A673 (cell line): Measurements from ENCODE around the gene SORCS3. TPM values are rescaled to one million over a fixed set of nuclear protein-coding genes. Genes with fewer than 3 reads are reported as not detected.

ENCODE experiments used
- BruUV-seq: library from RNA; stranded (reverse); fragments of 400-500 nt; replicated peaks from 2 replicates; lab custom pipeline; 2021; lab: Mats Ljungman, UMichigan
- CTCF ChIA-PET: fragments of 300-600 bp; sonication (Branson Sonifier 250); formaldehyde crosslinking; loops from one replicate; lab custom pipeline; 2022; ENCODE audit warnings: antibody characterized with exemption; lab: Charles Lee
- POLR2A ChIA-PET: fragments of 300-600 bp; sonication (Branson Sonifier 250); formaldehyde crosslinking; loops from one replicate; lab custom pipeline; 2022; ENCODE audit warnings: antibody characterized with exemption; ENCODE audit not compliant: low non-redundant PET; lab: Charles Lee
- DNase-seq: peaks from one replicate; pipeline ENCODE4 v3.0.0-alpha.2; 2015; ENCODE audit warnings: low spot score
- H3K27ac ChIP-seq: fragments of 200-600 bp; sonication (generic); 2 replicates; pipeline ENCODE4 v1.5.1; 2016; ENCODE audit warnings: mixed run types, low read depth, mild to moderate bottlenecking, mixed read lengths, antibody characterized with exemption, low read length; ENCODE audit not compliant: poor library complexity, severe bottlenecking
- H3K27me3 ChIP-seq: fragments of 200-600 bp; sonication (generic); replicated peaks from 2 replicates; pipeline ENCODE4 v1.6.1; 2017; ENCODE audit warnings: mixed run types, low read depth, mild to moderate bottlenecking, mixed read lengths, antibody characterized with exemption, low read length; ENCODE audit not compliant: insufficient read depth, poor library complexity
- H3K36me3 ChIP-seq: fragments of 200-600 bp; sonication (generic); 2 replicates; pipeline ENCODE4 v1.6.1; 2016; ENCODE audit warnings: mixed run types, mild to moderate bottlenecking, mixed read lengths, antibody characterized with exemption, low read length; ENCODE audit not compliant: insufficient read depth, poor library complexity, severe bottlenecking
- H3K4me1 ChIP-seq: fragments of 200-600 bp; sonication (generic); 2 replicates; pipeline ENCODE4 v1.6.1; 2017; ENCODE audit warnings: mixed run types, mild to moderate bottlenecking, mixed read lengths, antibody characterized with exemption, low read length; ENCODE audit not compliant: insufficient read depth, poor library complexity, severe bottlenecking
- H3K4me3 ChIP-seq: fragments of 200-600 bp; sonication (generic); 2 replicates; pipeline ENCODE4 v1.5.1; 2016; ENCODE audit warnings: low read depth, mixed run types, mild to moderate bottlenecking, mixed read lengths, low read length; ENCODE audit not compliant: poor library complexity, severe bottlenecking
- H3K9me3 ChIP-seq: fragments of 200-600 bp; sonication (generic); 2 replicates; pipeline ENCODE4 v1.6.1; 2016; ENCODE audit warnings: mixed run types, low read depth, mild to moderate bottlenecking, mixed read lengths, antibody characterized with exemption, low read length; ENCODE audit not compliant: poor library complexity, severe bottlenecking
- EZH2 ChIP-seq: fragments of 200-600 bp; sonication (generic); IDR thresholded peaks from 2 replicates; pipeline ENCODE4 v1.6.1; 2017; ENCODE audit warnings: borderline replicate concordance, low read depth, mild to moderate bottlenecking, mixed read lengths, antibody characterized with exemption, low read length; ENCODE audit not compliant: poor library complexity, severe bottlenecking
- intact Hi-C: fragments of 100-400 bp; cut with micrococcal nuclease; formaldehyde crosslinking; loops from one replicate; pipeline ENCODE4 v1.10.0; 2022; ENCODE audit not compliant: unreplicated experiment
- total RNA-seq: library from RNA; stranded (reverse); gene quantifications from 2 replicates; pipeline ENCODE4 v1.2.3, GENCODE V29; 2021
- TF ChIP-seq, protein P1 (sequence below): fragments of 300-800, 200-600 bp; sonication (generic); conservative IDR thresholded peaks from 2 replicates; pipeline ENCODE4 v1.5.1; 2017; ENCODE audit warnings: low read depth, mild to moderate bottlenecking, antibody characterized with exemption, low read length, moderate library complexity, mixed read lengths

SORCS3 gene
- total RNA-seq, 1 experiment from 2014 or later = not detected

GRCh38 chr10:104657457-104657856 lies 16.4 kb downstream of the SORCS3 start:
- BruUV-seq = no TSS peak
- H3K27me3 ChIP-seq = peaks cover 68% of the 10 kb centered on the region
- CTCF ChIA-PET = no interaction called here
- intact Hi-C loops = no loop called here
- H3K9me3 ChIP-seq = no peaks in the 10 kb centered on the region
- POLR2A ChIA-PET = no interaction called here
- DNase-seq = no peak
- no peak overlapping the region for H3K4me3 ChIP-seq
- no peak overlapping the region for H3K27ac ChIP-seq
- no peaks in the 10 kb centered on the region for H3K4me1 ChIP-seq
- TF ChIP-seq, protein P1, sequence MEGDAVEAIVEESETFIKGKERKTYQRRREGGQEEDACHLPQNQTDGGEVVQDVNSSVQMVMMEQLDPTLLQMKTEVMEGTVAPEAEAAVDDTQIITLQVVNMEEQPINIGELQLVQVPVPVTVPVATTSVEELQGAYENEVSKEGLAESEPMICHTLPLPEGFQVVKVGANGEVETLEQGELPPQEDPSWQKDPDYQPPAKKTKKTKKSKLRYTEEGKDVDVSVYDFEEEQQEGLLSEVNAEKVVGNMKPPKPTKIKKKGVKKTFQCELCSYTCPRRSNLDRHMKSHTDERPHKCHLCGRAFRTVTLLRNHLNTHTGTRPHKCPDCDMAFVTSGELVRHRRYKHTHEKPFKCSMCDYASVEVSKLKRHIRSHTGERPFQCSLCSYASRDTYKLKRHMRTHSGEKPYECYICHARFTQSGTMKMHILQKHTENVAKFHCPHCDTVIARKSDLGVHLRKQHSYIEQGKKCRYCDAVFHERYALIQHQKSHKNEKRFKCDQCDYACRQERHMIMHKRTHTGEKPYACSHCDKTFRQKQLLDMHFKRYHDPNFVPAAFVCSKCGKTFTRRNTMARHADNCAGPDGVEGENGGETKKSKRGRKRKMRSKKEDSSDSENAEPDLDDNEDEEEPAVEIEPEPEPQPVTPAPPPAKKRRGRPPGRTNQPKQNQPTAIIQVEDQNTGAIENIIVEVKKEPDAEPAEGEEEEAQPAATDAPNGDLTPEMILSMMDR = no peak
- no peak for TF ChIP-seq EZH2
- no peaks in the 10 kb centered on the region for H3K36me3 ChIP-seq

DNA sequence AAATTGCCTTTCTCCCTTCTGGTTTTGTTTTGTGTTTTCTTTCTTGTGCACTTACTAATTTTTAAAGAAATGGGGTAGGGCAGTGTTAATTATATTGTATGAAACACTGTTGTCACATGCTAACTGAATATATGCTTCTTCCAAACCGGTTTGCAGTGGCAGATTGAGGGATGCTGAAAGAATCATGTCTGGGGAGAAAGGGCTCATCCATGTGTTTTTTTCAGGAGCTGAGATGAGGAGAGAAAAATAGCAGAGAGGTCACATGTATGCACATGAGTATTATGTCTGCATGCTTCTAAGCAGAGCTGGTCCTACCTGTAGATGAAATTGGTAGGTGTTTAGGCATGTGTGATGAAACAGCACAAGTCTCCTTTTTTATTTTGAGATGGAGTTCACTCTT lies 17.0 kb downstream of the SORCS3 start:
- Histone ChIP-seq H3K9me3 (no peaks in the 10 kb centered on the region), H3K27me3 (peaks cover 69% of the 10 kb centered on the region), H3K4me3 (no peak overlapping the region), H3K27ac (no peak overlapping the region), H3K36me3 (no peaks in the 10 kb centered on the region), H3K4me1 (no peaks in the 10 kb centered on the region)
- TF ChIP-seq, protein P1 = no peak
- TF ChIP-seq EZH2 = no peak
- ChIA-PET POLR2A (no interaction called here), CTCF (interaction anchor here (0.5 kb wide), 1 partner anchor 38 kb away, joined by 4 read pairs; no protein-coding TSS in a partner anchor)
- intact Hi-C loops = no loop called here
- DNase-seq = no peak
- BruUV-seq = no TSS peak

- TF ChIP-seq, protein P1 = no peak
- TF ChIP-seq EZH2 = no peak
- BruUV-seq = no TSS peak
- no peaks in the 10 kb centered on the region for H3K9me3 ChIP-seq
- CTCF ChIA-PET = no interaction called here
- peaks cover 82% of the 10 kb centered on the region for H3K27me3 ChIP-seq
- intact Hi-C loops = no loop called here
- no peak for DNase-seq
- no peaks in the 10 kb centered on the region for H3K4me1 ChIP-seq
- H3K36me3 ChIP-seq = no peaks in the 10 kb centered on the region
- POLR2A ChIA-PET = no interaction called here
- H3K27ac ChIP-seq = no peak overlapping the region
- H3K4me3 ChIP-seq = no peak overlapping the region
Observed at GRCh38 chr10:104659809-104660208, 18.7 kb downstream of the SORCS3 start.
